A673 (cell line): Measurements from ENCODE around the gene LTBP2. TPM values are rescaled to one million over a fixed set of nuclear protein-coding genes. Genes with fewer than 3 reads are reported as not detected.

Experiments used
- BruUV-seq: library from RNA; stranded (reverse); fragments of 400-500 nt; replicated peaks from 2 replicates; lab custom pipeline; 2021; lab: Mats Ljungman, UMichigan
- CTCF ChIA-PET: fragments of 300-600 bp; sonication (Branson Sonifier 250); formaldehyde crosslinking; loops from one replicate; lab custom pipeline; 2022; ENCODE audit warnings: antibody characterized with exemption; lab: Charles Lee
- POLR2A ChIA-PET: fragments of 300-600 bp; sonication (Branson Sonifier 250); formaldehyde crosslinking; loops from one replicate; lab custom pipeline; 2022; ENCODE audit warnings: antibody characterized with exemption; ENCODE audit not compliant: low non-redundant PET; lab: Charles Lee
- DNase-seq: peaks from one replicate; pipeline ENCODE4 v3.0.0-alpha.2; 2015; ENCODE audit warnings: low spot score
- H3K27ac ChIP-seq: fragments of 200-600 bp; sonication (generic); 2 replicates; pipeline ENCODE4 v1.5.1; 2016; ENCODE audit warnings: mixed run types, low read depth, mild to moderate bottlenecking, mixed read lengths, antibody characterized with exemption, low read length; ENCODE audit not compliant: poor library complexity, severe bottlenecking
- H3K27me3 ChIP-seq: fragments of 200-600 bp; sonication (generic); replicated peaks from 2 replicates; pipeline ENCODE4 v1.6.1; 2017; ENCODE audit warnings: mixed run types, low read depth, mild to moderate bottlenecking, mixed read lengths, antibody characterized with exemption, low read length; ENCODE audit not compliant: insufficient read depth, poor library complexity
- H3K36me3 ChIP-seq: fragments of 200-600 bp; sonication (generic); 2 replicates; pipeline ENCODE4 v1.6.1; 2016; ENCODE audit warnings: mixed run types, mild to moderate bottlenecking, mixed read lengths, antibody characterized with exemption, low read length; ENCODE audit not compliant: insufficient read depth, poor library complexity, severe bottlenecking
- H3K4me1 ChIP-seq: fragments of 200-600 bp; sonication (generic); 2 replicates; pipeline ENCODE4 v1.6.1; 2017; ENCODE audit warnings: mixed run types, mild to moderate bottlenecking, mixed read lengths, antibody characterized with exemption, low read length; ENCODE audit not compliant: insufficient read depth, poor library complexity, severe bottlenecking
- H3K4me3 ChIP-seq: fragments of 200-600 bp; sonication (generic); 2 replicates; pipeline ENCODE4 v1.5.1; 2016; ENCODE audit warnings: low read depth, mixed run types, mild to moderate bottlenecking, mixed read lengths, low read length; ENCODE audit not compliant: poor library complexity, severe bottlenecking
- H3K9me3 ChIP-seq: fragments of 200-600 bp; sonication (generic); 2 replicates; pipeline ENCODE4 v1.6.1; 2016; ENCODE audit warnings: mixed run types, low read depth, mild to moderate bottlenecking, mixed read lengths, antibody characterized with exemption, low read length; ENCODE audit not compliant: poor library complexity, severe bottlenecking
- EZH2 ChIP-seq: fragments of 200-600 bp; sonication (generic); IDR thresholded peaks from 2 replicates; pipeline ENCODE4 v1.6.1; 2017; ENCODE audit warnings: borderline replicate concordance, low read depth, mild to moderate bottlenecking, mixed read lengths, antibody characterized with exemption, low read length; ENCODE audit not compliant: poor library complexity, severe bottlenecking
- intact Hi-C: fragments of 100-400 bp; cut with micrococcal nuclease; formaldehyde crosslinking; loops from one replicate; pipeline ENCODE4 v1.10.0; 2022; ENCODE audit not compliant: unreplicated experiment
- total RNA-seq: library from RNA; stranded (reverse); gene quantifications from 2 replicates; pipeline ENCODE4 v1.2.3, GENCODE V29; 2021
- TF ChIP-seq, protein P1 (sequence below): fragments of 300-800, 200-600 bp; sonication (generic); conservative IDR thresholded peaks from 2 replicates; pipeline ENCODE4 v1.5.1; 2017; ENCODE audit warnings: low read depth, mild to moderate bottlenecking, antibody characterized with exemption, low read length, moderate library complexity, mixed read lengths

LTBP2 gene
- total RNA-seq, 1 experiment from 2014 or later: 0.26 TPM

DNA sequence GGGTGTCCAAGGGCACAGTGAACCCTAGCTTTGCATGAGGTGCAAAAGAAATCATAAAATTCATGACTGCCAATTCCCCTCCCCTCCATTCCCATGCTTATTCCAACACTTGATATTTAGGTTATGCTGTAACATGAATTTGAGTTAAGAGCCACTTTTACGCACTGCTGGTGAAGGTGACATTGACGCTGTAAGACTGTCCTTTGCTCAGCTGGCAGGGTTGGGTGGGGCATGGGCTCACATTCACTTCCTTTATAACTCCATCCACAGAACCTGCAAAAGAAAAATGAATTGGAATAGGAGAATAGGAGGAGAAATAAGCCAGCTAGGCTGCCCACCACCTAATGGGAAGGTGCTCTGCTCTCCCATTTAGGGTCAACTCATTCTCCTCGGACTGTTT lies 125.9 kb downstream of the LTBP2 start:
- H3K27ac ChIP-seq: no peak overlapping the region
- no peaks in the 10 kb centered on the region for H3K36me3 ChIP-seq
- peaks cover 7% of the 10 kb centered on the region for H3K4me1 ChIP-seq
- no TSS peak for BruUV-seq
- H3K4me3 ChIP-seq: no peak overlapping the region
- H3K27me3 ChIP-seq: no peaks in the 10 kb centered on the region
- CTCF ChIA-PET: no interaction called here
- POLR2A ChIA-PET: no interaction called here
- TF ChIP-seq, protein P1, sequence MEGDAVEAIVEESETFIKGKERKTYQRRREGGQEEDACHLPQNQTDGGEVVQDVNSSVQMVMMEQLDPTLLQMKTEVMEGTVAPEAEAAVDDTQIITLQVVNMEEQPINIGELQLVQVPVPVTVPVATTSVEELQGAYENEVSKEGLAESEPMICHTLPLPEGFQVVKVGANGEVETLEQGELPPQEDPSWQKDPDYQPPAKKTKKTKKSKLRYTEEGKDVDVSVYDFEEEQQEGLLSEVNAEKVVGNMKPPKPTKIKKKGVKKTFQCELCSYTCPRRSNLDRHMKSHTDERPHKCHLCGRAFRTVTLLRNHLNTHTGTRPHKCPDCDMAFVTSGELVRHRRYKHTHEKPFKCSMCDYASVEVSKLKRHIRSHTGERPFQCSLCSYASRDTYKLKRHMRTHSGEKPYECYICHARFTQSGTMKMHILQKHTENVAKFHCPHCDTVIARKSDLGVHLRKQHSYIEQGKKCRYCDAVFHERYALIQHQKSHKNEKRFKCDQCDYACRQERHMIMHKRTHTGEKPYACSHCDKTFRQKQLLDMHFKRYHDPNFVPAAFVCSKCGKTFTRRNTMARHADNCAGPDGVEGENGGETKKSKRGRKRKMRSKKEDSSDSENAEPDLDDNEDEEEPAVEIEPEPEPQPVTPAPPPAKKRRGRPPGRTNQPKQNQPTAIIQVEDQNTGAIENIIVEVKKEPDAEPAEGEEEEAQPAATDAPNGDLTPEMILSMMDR: no peak
- TF ChIP-seq EZH2: no peak
- intact Hi-C loops: no loop called here
- no peaks in the 10 kb centered on the region for H3K9me3 ChIP-seq
- DNase-seq: no peak

DNA sequence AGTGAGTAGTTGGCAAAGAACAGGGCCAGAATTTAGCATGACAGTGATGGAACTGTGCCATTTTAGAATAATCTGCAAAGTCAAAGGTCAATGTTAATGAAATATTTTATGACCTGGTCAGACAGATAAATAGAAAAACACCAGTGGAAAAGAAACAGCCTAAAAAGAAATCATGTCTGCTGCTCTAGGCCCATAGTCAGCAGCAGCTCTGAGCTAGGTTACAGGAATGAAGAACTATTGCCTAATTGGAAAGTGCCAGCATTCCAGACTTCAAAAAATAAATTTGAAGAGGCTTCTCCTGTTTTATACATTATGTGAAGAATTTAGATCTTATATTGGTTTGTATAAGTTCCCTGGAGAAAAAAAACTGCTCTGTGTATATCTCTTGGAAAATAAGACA lies 128.7 kb downstream of the LTBP2 start:
- Histone ChIP-seq H3K27me3 (no peaks in the 10 kb centered on the region), H3K27ac (no peak overlapping the region), H3K4me3 (no peak overlapping the region), H3K9me3 (no peaks in the 10 kb centered on the region), H3K36me3 (no peaks in the 10 kb centered on the region), H3K4me1 (no peaks in the 10 kb centered on the region)
- no peak for DNase-seq
- POLR2A ChIA-PET: no interaction called here
- TF ChIP-seq, protein P1: no peak
- CTCF ChIA-PET: no interaction called here
- intact Hi-C loops: no loop called here
- no TSS peak for BruUV-seq

DNA sequence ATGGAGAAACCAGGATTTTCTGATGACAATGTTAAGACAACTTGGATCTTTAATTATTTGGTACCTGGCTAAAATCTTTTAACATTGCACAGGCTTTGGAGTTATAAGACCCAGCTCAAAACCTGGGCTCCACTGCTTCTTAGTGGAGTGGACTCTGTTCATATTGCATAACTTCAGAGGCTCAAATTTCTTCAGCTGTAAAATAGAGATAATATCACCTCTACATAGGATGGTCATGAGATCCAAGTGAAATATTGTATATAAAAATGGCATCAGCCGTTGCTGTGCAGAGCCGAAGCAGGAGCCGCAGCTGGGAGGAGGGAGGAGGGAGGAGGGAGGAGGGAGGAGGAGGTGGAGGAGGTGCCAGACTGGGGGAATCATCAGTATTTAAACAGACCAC lies 129.5 kb downstream of the LTBP2 start:
- ChIA-PET POLR2A (no interaction called here), CTCF (no interaction called here)
- Histone ChIP-seq H3K36me3 (no peaks in the 10 kb centered on the region), H3K27ac (no peak overlapping the region), H3K4me1 (no peaks in the 10 kb centered on the region), H3K9me3 (no peaks in the 10 kb centered on the region), H3K27me3 (no peaks in the 10 kb centered on the region), H3K4me3 (no peak overlapping the region)
- TF ChIP-seq EZH2: no peak
- TF ChIP-seq, protein P1: no peak
- no peak for DNase-seq
- no TSS peak for BruUV-seq
- intact Hi-C loops: no loop called here
